ENCODE data around the gene TMEM179B. TPM values are rescaled to one million over a fixed set of nuclear protein-coding genes. Genes with fewer than 3 reads are reported as not detected.
A peak's percentile ranks its signal among the peaks of the same experiment; 100 is the strongest.

The TMEM179B gene
- total and polyA plus RNA-seq, 9 of the 15 experiments (the other 6 are each of a cell fraction or from before 2014, with no cell fraction given) = 27.7 to 105 (median 37.0) TPM

DNA sequence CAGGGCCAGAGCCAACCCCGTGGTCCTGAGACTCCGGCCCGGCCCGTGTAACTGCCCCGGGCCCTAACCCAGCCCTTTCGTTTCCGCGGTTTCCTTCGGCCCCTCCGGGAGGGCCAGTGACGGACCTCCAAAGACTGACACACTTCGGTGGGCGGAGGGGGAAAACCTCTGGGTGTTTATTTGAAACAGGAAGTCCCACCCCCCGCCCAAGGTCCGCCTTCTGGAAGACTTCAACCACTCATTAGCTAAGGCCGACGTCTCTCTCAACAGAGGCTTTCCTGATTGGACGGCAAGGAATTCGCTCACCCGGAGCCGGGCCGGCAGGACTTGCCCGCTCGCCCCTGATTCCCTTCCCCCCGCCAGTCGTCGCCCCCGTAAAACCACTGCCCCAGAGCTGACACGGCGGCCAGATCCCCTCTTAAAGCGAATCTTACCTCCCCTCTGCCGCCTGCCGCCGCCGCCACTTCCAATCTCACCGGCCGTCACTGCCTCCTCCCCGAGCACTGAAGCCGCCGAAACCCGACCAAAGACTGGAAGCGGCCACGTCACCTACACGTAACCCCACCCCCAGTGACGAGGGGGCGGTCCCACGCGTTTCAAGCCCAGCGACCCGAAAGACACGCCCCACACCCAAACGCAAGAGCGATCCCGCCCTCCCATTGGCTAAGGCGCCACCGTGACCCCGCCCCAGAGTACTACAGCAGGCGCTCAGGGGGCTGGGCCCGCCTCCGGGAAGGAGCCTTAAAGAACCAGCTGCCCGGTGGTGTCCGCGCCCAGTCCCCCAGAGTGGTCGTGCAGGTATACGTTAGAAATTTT lies 44.5 kb downstream of the TMEM179B start, which contains the start of gene STX5 (continued):
- TF ChIP-seq, protein P1, sequence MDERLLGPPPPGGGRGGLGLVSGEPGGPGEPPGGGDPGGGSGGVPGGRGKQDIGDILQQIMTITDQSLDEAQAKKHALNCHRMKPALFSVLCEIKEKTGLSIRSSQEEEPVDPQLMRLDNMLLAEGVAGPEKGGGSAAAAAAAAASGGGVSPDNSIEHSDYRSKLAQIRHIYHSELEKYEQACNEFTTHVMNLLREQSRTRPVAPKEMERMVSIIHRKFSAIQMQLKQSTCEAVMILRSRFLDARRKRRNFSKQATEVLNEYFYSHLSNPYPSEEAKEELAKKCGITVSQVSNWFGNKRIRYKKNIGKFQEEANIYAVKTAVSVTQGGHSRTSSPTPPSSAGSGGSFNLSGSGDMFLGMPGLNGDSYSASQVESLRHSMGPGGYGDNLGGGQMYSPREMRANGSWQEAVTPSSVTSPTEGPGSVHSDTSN (CRISPR knock-in tag; IDR thresholded peaks at IDR 0.05; ENCODE audit: low read depth) = peak; percentile 88
- TF ChIP-seq, protein P1 (tag; conservative IDR thresholded peaks at IDR 0.05; ENCODE audit: low read depth) = peak; percentile 99
- TF ChIP-seq MCM7 (IDR thresholded peaks at IDR 0.05) = no peak
- TF ChIP-seq KDM5B (IDR thresholded peaks at IDR 0.05; ENCODE audit: insufficient replicate concordance, low read depth, low read length) = peak; percentile 56
- TF ChIP-seq TFAM (CRISPR knock-in tag; conservative IDR thresholded peaks at IDR 0.05) = no peak
- TF ChIP-seq NR2C1 (IDR thresholded peaks at IDR 0.05) = no peak
- peak; percentile 19; the same call in 1 of the 2 replicates for TF ChIP-seq NR2C1 (tag; IDR thresholded peaks at IDR 0.05)
- TF ChIP-seq, protein P2, sequence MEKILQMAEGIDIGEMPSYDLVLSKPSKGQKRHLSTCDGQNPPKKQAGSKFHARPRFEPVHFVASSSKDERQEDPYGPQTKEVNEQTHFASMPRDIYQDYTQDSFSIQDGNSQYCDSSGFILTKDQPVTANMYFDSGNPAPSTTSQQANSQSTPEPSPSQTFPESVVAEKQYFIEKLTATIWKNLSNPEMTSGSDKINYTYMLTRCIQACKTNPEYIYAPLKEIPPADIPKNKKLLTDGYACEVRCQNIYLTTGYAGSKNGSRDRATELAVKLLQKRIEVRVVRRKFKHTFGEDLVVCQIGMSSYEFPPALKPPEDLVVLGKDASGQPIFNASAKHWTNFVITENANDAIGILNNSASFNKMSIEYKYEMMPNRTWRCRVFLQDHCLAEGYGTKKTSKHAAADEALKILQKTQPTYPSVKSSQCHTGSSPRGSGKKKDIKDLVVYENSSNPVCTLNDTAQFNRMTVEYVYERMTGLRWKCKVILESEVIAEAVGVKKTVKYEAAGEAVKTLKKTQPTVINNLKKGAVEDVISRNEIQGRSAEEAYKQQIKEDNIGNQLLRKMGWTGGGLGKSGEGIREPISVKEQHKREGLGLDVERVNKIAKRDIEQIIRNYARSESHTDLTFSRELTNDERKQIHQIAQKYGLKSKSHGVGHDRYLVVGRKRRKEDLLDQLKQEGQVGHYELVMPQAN (IDR thresholded peaks at IDR 0.05; ENCODE audit: borderline replicate concordance) = peak; percentile 62; the same call in 1 of the 2 replicates
- TF ChIP-seq ILK (tag; IDR thresholded peaks at IDR 0.05; ENCODE audit: borderline replicate concordance, low read depth) = no peak
- TF ChIP-seq, protein P3, sequence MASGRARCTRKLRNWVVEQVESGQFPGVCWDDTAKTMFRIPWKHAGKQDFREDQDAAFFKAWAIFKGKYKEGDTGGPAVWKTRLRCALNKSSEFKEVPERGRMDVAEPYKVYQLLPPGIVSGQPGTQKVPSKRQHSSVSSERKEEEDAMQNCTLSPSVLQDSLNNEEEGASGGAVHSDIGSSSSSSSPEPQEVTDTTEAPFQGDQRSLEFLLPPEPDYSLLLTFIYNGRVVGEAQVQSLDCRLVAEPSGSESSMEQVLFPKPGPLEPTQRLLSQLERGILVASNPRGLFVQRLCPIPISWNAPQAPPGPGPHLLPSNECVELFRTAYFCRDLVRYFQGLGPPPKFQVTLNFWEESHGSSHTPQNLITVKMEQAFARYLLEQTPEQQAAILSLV (tag; IDR thresholded peaks at IDR 0.05) = no peak
- TF ChIP-seq NFE2 (IDR thresholded peaks at IDR 0.05; ENCODE audit: low read depth) = peak; percentile 15
- TF ChIP-seq ASH1L (IDR thresholded peaks at IDR 0.05; ENCODE audit: borderline replicate concordance, low read depth, partially characterized antibody) = peak; percentile 94
- no peak for TF ChIP-seq ARHGAP35 (IDR thresholded peaks at IDR 0.05; ENCODE audit: partially characterized antibody)
- no peak for TF ChIP-seq ZNF766 (CRISPR knock-in tag; conservative IDR thresholded peaks at IDR 0.05)
- TF ChIP-seq HDGF (IDR thresholded peaks at IDR 0.05) = no peak; the same call in 1 of the 2 replicates
- TF ChIP-seq HMGN3 (IDR thresholded peaks at IDR 0.05; ENCODE audit: borderline replicate concordance, extremely low read depth, insufficient read length, low read depth, low read length) = peak; percentile 40
- TF ChIP-seq CREBBP (IDR thresholded peaks at IDR 0.05; ENCODE audit: low read depth, low read length) = no peak
- no peak for TF ChIP-seq BRD9 (IDR thresholded peaks at IDR 0.05; ENCODE audit: low read depth, partially characterized antibody)
- no peak for TF ChIP-seq EWSR1 (IDR thresholded peaks at IDR 0.05; ENCODE audit: borderline replicate concordance, low read depth, partially characterized antibody)
- no peak for TF ChIP-seq SMARCA4 (IDR thresholded peaks at IDR 0.05)
- TF ChIP-seq SP1 (CRISPR knock-in tag; IDR thresholded peaks at IDR 0.05) = peak; percentile 96
- TF ChIP-seq, protein P4, sequence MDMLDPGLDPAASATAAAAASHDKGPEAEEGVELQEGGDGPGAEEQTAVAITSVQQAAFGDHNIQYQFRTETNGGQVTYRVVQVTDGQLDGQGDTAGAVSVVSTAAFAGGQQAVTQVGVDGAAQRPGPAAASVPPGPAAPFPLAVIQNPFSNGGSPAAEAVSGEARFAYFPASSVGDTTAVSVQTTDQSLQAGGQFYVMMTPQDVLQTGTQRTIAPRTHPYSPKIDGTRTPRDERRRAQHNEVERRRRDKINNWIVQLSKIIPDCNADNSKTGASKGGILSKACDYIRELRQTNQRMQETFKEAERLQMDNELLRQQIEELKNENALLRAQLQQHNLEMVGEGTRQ (CRISPR knock-in tag; IDR thresholded peaks at IDR 0.05) = peak; percentile 66
